Measurements from ENCODE around the gene NEDD4L. TPM values are rescaled to one million over a fixed set of nuclear protein-coding genes. Genes with fewer than 3 reads are reported as not detected.
"Not testable (repeated sequence)": the region's sequence is repeated elsewhere in the genome, so short reads cannot be mapped to it uniquely, and the experiment has no call there.

NEDD4L gene
- total RNA-seq, 1 donor from 2014 or later, result 95.9 TPM

GRCh38 chr18:58166278-58166844 lies 122.3 kb downstream of the NEDD4L start:
- H3K4me3 ChIP-seq (ENCODE audit: low read depth, low read length), result no peak overlapping the region
- no peak for TF ChIP-seq CTCF (conservative IDR thresholded peaks at IDR 0.05; ENCODE audit: low read depth, low read length)
- DNase-seq (ENCODE audit: low read depth), result no peak

GRCh38 chr18:58167073-58167472 lies 123.0 kb downstream of the NEDD4L start:
- TF ChIP-seq CTCF (conservative IDR thresholded peaks at IDR 0.05; ENCODE audit: low read depth, low read length), result no peak
- DNase-seq (ENCODE audit: low read depth), result no peak
- no peak overlapping the region for H3K4me3 ChIP-seq (ENCODE audit: low read depth, low read length)

- no peak overlapping the region for H3K4me3 ChIP-seq (ENCODE audit: low read depth, low read length)
- no peak for DNase-seq (ENCODE audit: low read depth)
- TF ChIP-seq CTCF (conservative IDR thresholded peaks at IDR 0.05; ENCODE audit: low read depth, low read length), result no peak
These were observed 124.2 kb downstream of the NEDD4L start for GRCh38 chr18:58168221-58168620.

- no peak overlapping the region for H3K4me3 ChIP-seq (ENCODE audit: low read depth, low read length)
- TF ChIP-seq CTCF (conservative IDR thresholded peaks at IDR 0.05; ENCODE audit: low read depth, low read length), result no peak
- DNase-seq (ENCODE audit: low read depth), result no peak
These were observed 125.0 kb downstream of the NEDD4L start for GRCh38 chr18:58168993-58169392.

GRCh38 chr18:58169472-58169871 lies 125.4 kb downstream of the NEDD4L start:
- no peak for DNase-seq (ENCODE audit: low read depth)
- no peak overlapping the region for H3K4me3 ChIP-seq (ENCODE audit: low read depth, low read length)
- TF ChIP-seq CTCF (conservative IDR thresholded peaks at IDR 0.05; ENCODE audit: low read depth, low read length), result no peak

- H3K4me3 ChIP-seq (ENCODE audit: low read depth, low read length); DNase-seq (ENCODE audit: low read depth): not testable (repeated sequence)
These were observed 126.0 kb downstream of the NEDD4L start for GRCh38 chr18:58170036-58170435.

- TF ChIP-seq CTCF (conservative IDR thresholded peaks at IDR 0.05; ENCODE audit: low read depth, low read length), result no peak
- no peak overlapping the region for H3K4me3 ChIP-seq (ENCODE audit: low read depth, low read length)
- no peak for DNase-seq (ENCODE audit: low read depth)
These were observed 128.0 kb downstream of the NEDD4L start for GRCh38 chr18:58172031-58172430.

Measured in epithelial cell of proximal tubule (primary cell).